Activated T-cell treated with anti-CD3 and anti-CD28 coated beads for 4 hours (primary cell): ENCODE results near the gene CDX1.

Experiments
- DNase-seq: peaks from one replicate; pipeline ENCODE4 v3.0.0-alpha.2; 2020

The CDX1 gene

GRCh38 chr5:150146862-150147601 is 19.5 kb upstream of the CDX1 start:
- no peak for DNase-seq

- DNase-seq = no peak
Observed at GRCh38 chr5:150147670-150148069, 18.9 kb upstream of the CDX1 start.

GRCh38 chr5:150148117-150148927 is 18.3 kb upstream of the CDX1 start:
- DNase-seq = no peak

- DNase-seq = no peak
Observed at GRCh38 chr5:150149618-150150017, 17.0 kb upstream of the CDX1 start.

GRCh38 chr5:150152636-150153462 is 13.7 kb upstream of the CDX1 start:
- no peak for DNase-seq

- DNase-seq = no peak
Observed at GRCh38 chr5:150153483-150153882, 13.1 kb upstream of the CDX1 start.

- DNase-seq = no peak
Observed at GRCh38 chr5:150153957-150154617, 12.5 kb upstream of the CDX1 start.

GRCh38 chr5:150154618-150155128 is 11.9 kb upstream of the CDX1 start:
- DNase-seq = no peak

- DNase-seq = peak; percentile 14
Observed at GRCh38 chr5:150155258-150156026, 11.1 kb upstream of the CDX1 start, which contains the start of gene PDGFRB. TSS of gene PDGFRB (minus strand) at chr5:150155845. CDS start at chr5:150137047, 18,798 bp downstream.

GRCh38 chr5:150156027-150156368 is 10.6 kb upstream of the CDX1 start:
- no peak for DNase-seq

GRCh38 chr5:150156540-150156939 is 10.0 kb upstream of the CDX1 start:
- DNase-seq = no peak

GRCh38 chr5:150157168-150157567 is 9.4 kb upstream of the CDX1 start:
- DNase-seq = no peak

GRCh38 chr5:150158170-150158949 is 8.2 kb upstream of the CDX1 start:
- DNase-seq = no peak

GRCh38 chr5:150159031-150159430 is 7.5 kb upstream of the CDX1 start:
- DNase-seq = no peak

- no peak for DNase-seq
Observed at GRCh38 chr5:150159741-150160179, 6.8 kb upstream of the CDX1 start.

GRCh38 chr5:150160448-150161081 is 6.0 kb upstream of the CDX1 start:
- DNase-seq = no peak

GRCh38 chr5:150161242-150162141 is 5.1 kb upstream of the CDX1 start:
- DNase-seq = peak; percentile 65

GRCh38 chr5:150162142-150162513 is 4.5 kb upstream of the CDX1 start:
- DNase-seq = no peak

- no peak for DNase-seq
Observed at GRCh38 chr5:150163035-150163434, 3.5 kb upstream of the CDX1 start.
